Measurements from ENCODE around the gene SP2. TPM values are rescaled to one million over a fixed set of nuclear protein-coding genes. Genes with fewer than 3 reads are reported as not detected.

The SP2 gene
- total and polyA plus RNA-seq, 2 donors (not counting 1 experiment from before 2014, with no cell fraction given) = 25.4 to 32.5 TPM

DNA sequence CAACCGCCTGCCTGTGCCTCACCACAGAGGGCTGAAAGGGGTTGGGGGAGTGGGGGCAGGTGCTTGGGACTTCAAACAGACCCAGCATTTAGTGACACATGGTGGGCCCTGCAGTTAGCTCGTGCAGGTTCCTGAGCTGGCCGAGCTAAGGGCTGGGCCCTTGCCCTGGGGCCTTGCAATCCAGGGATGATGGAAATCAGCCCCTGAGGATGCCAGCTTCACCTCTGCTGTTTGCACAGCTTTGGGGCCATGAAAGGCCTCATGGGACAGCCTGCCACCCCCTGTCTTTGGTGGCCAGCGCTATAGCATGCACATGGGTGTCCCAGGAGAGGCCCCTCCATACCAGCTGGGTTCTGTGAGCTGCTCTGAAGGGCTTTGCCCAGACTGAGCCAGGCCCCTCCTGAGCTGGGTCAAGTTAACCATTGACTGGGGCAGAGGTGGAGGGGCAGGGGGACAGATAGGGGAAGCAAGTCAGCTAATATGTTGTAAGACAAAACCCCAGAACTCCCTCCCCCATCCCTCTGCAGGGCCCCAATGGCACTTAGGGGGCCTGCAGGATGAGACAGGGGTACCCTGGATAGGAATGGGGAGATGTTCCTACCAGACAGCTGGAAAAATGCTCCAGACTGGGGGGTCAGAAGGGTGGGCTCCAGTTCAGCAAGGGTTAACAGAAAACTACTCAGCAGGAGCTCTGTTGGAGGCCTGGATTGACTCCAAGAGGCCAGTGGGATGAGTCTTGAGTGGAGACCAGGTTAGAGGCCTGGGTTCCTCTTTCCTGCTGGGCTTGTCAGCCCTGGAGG, 61.0 kb downstream of the SP2 start:
- intact Hi-C loops (cut with micrococcal nuclease) = no loop called here
- ATAC-seq (ENCODE audit: low read depth) (no peak), DNase-seq (no peak)
- H3K4me2 ChIP-seq (replicated peaks; ENCODE audit: low read depth, low read length, poor library complexity, severe bottlenecking) = no peak overlapping the region
- H3K27ac Mint-ChIP-seq = no peak overlapping the region
- H3K4me3 Mint-ChIP-seq = no peak overlapping the region
- no peaks in the 10 kb centered on the region for H3K9me3 Mint-ChIP-seq (ENCODE audit: insufficient read depth)
- no peak overlapping the region for H3K4me3 ChIP-seq (ENCODE audit: control extremely low read depth in 1 of 5, extremely low read depth in 1 of 5, insufficient read depth in 1 of 5, low read depth in 2 of 5, low read length in 4 of 5)
- ChIA-PET CTCF (interaction anchor here (1.5 to 1.7 kb wide), 2 partner anchors 9 to 10 kb away, joined by 4 to 6 read pairs; no protein-coding TSS in a partner anchor), POLR2A (interaction anchor here (1.7 kb wide), 1 partner anchor 14 kb away, joined by 4 read pairs; the partner anchor contains the start of gene CDK5RAP3)
- H3K79me2 ChIP-seq (ENCODE audit: control insufficient read depth, insufficient read depth, low read length) = no peaks in the 10 kb centered on the region
- no peak overlapping the region for H3K9ac ChIP-seq (ENCODE audit: low read length)
- 92% methylated on average over 3 of the region's 4 CpGs for WGBS (ENCODE audit: insufficient coverage)
- no peak overlapping the region for H2AFZ ChIP-seq (ENCODE audit: insufficient read depth, low read depth, low read length, poor library complexity, severe bottlenecking)
- no peak for TF ChIP-seq EZH2 (IDR thresholded peaks at IDR 0.05; ENCODE audit: borderline replicate concordance, insufficient read depth, low read depth, low read length, poor library complexity, severe bottlenecking)
- TF ChIP-seq, protein P1, sequence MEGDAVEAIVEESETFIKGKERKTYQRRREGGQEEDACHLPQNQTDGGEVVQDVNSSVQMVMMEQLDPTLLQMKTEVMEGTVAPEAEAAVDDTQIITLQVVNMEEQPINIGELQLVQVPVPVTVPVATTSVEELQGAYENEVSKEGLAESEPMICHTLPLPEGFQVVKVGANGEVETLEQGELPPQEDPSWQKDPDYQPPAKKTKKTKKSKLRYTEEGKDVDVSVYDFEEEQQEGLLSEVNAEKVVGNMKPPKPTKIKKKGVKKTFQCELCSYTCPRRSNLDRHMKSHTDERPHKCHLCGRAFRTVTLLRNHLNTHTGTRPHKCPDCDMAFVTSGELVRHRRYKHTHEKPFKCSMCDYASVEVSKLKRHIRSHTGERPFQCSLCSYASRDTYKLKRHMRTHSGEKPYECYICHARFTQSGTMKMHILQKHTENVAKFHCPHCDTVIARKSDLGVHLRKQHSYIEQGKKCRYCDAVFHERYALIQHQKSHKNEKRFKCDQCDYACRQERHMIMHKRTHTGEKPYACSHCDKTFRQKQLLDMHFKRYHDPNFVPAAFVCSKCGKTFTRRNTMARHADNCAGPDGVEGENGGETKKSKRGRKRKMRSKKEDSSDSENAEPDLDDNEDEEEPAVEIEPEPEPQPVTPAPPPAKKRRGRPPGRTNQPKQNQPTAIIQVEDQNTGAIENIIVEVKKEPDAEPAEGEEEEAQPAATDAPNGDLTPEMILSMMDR (IDR thresholded peaks at IDR 0.05) = no peak
- no peak overlapping the region for H3K27ac ChIP-seq (ENCODE audit: low read length in 2 of 2)
- H3K27me3 Mint-ChIP-seq = no peaks in the 10 kb centered on the region
- H3K9me3 ChIP-seq (ENCODE audit: control extremely low read depth in 1 of 3, control insufficient read depth in 2 of 3, insufficient read depth in 1 of 3, low read length in 2 of 3) = no peaks in the 10 kb centered on the region
- no peaks in the 10 kb centered on the region for H3K4me1 ChIP-seq (ENCODE audit: control insufficient read depth in 2 of 2, insufficient read depth in 2 of 2, low read length in 2 of 2)
- H3K4me1 Mint-ChIP-seq = no peaks in the 10 kb centered on the region
- H3K36me3 ChIP-seq (replicated peaks in 1 of 2; ENCODE audit: control extremely low read depth in 1 of 2, control insufficient read depth in 1 of 2, extremely low read depth in 1 of 2, insufficient read depth in 2 of 2, low read length in 1 of 2) = no peaks in the 10 kb centered on the region
- no peaks in the 10 kb centered on the region for H3K27me3 ChIP-seq (replicated peaks in 1 of 4; ENCODE audit: control extremely low read depth in 1 of 4, control insufficient read depth in 3 of 4, insufficient read depth in 4 of 4, low read length in 3 of 4)
- H4K20me1 ChIP-seq (ENCODE audit: control insufficient read depth, insufficient read depth, low read length, poor library complexity, severe bottlenecking) = no peaks in the 10 kb centered on the region

Measured in B cell (primary cell).